ENCODE data around the gene SDCCAG8. TPM values are rescaled to one million over a fixed set of nuclear protein-coding genes. Genes with fewer than 3 reads are reported as not detected.

SDCCAG8 gene
- total and polyA plus RNA-seq, 2 experiments from 2014 or later, result 28.0 to 66.7 TPM

GRCh38 chr1:243487649-243488227, 231.9 kb downstream of the SDCCAG8 start (continued):
- TF ChIP-seq CTCF (conservative IDR thresholded peaks at IDR 0.05; ENCODE audit: low read depth in 2 of 2), result no peak
- TF ChIP-seq EZH2 (IDR thresholded peaks at IDR 0.05; ENCODE audit: low read depth, unreplicated experiment), result no peak

- 0 out of 2 replicates have a peak, but pooled peaks have one; percentile 21 for TF ChIP-seq POLR2AphosphoS5 (IDR thresholded peaks at IDR 0.05; ENCODE audit: low read depth)
- TF ChIP-seq EZH2phosphoT487 (IDR thresholded peaks at IDR 0.05; ENCODE audit: unreplicated experiment), result no peak
- ATAC-seq (no peak), DNase-seq (ENCODE audit: low spot score) (no peak)
- Histone ChIP-seq H4K20me1 (replicated peaks; ENCODE audit: insufficient read depth) (no peaks in the 10 kb centered on the region), H2AFZ (no peak overlapping the region), H3K79me2 (replicated peaks; ENCODE audit: insufficient read depth) (no peaks in the 10 kb centered on the region), H3K4me2 (peak overlapping the region; percentile 48; the same call in 1 of the 2 replicates), H3K4me3 (no peak overlapping the region), H3K4me1 (ENCODE audit: insufficient read depth) (peaks cover 50% of the 10 kb centered on the region), H3K27ac (ENCODE audit: low read depth) (peak overlapping the region; percentile 96), H3K36me3 (ENCODE audit: insufficient read depth) (no peaks in the 10 kb centered on the region), H3K27me3 (ENCODE audit: insufficient read depth) (no peaks in the 10 kb centered on the region), H3K9me2 (ENCODE audit: insufficient read depth) (no peaks in the 10 kb centered on the region; the same call in 1 of the 2 replicates), H3F3A (replicated peaks; ENCODE audit: low read depth) (peaks cover 43% of the 10 kb centered on the region)
- Mint-ChIP-seq H3K36me3 (ENCODE audit: low read depth) (peaks cover 9% of the 10 kb centered on the region; the same call in 2 of the 3 replicates), H3K27ac (peak overlapping the region; percentile 95), H3K4me3 (no peak overlapping the region; the same call in 2 of the 3 replicates), H3K27me3 (ENCODE audit: insufficient read depth, low read depth, poor library complexity) (peaks cover 10% of the 10 kb centered on the region), H3K9me3 (peaks cover 3% of the 10 kb centered on the region), H3K4me1 (peaks cover 53% of the 10 kb centered on the region)
Observed at GRCh38 chr1:243488459-243489157, 232.8 kb downstream of the SDCCAG8 start.

GRCh38 chr1:243489158-243489527, 233.3 kb downstream of the SDCCAG8 start:
- Histone ChIP-seq H3K4me3 (no peak overlapping the region), H3K9me2 (ENCODE audit: insufficient read depth) (no peaks in the 10 kb centered on the region; the same call in 1 of the 2 replicates), H3K4me2 (peak overlapping the region; percentile 22), H3K4me1 (ENCODE audit: insufficient read depth) (peaks cover 52% of the 10 kb centered on the region), H3F3A (replicated peaks; ENCODE audit: low read depth) (peaks cover 43% of the 10 kb centered on the region), H3K27ac (ENCODE audit: low read depth) (peak overlapping the region; percentile 96), H3K36me3 (ENCODE audit: insufficient read depth) (no peaks in the 10 kb centered on the region), H3K27me3 (ENCODE audit: insufficient read depth) (no peaks in the 10 kb centered on the region), H3K79me2 (replicated peaks; ENCODE audit: insufficient read depth) (no peaks in the 10 kb centered on the region), H2AFZ (no peak overlapping the region), H4K20me1 (replicated peaks; ENCODE audit: insufficient read depth) (no peaks in the 10 kb centered on the region)
- Mint-ChIP-seq H3K27me3 (ENCODE audit: insufficient read depth, low read depth, poor library complexity) (peaks cover 6% of the 10 kb centered on the region), H3K27ac (peak overlapping the region; percentile 95), H3K4me3 (peak overlapping the region; percentile 17; the same call in 1 of the 3 replicates), H3K36me3 (ENCODE audit: low read depth) (peaks cover 12% of the 10 kb centered on the region; the same call in 2 of the 3 replicates), H3K4me1 (peaks cover 52% of the 10 kb centered on the region), H3K9me3 (peaks cover 3% of the 10 kb centered on the region; the same call in 2 of the 3 replicates)
- no peak for DNase-seq (ENCODE audit: low spot score)
- no peak for ATAC-seq
- TF ChIP-seq ZNF462 (CRISPR knock-in tag; IDR thresholded peaks at IDR 0.05) (no peak), NANOG (IDR thresholded peaks at IDR 0.05; ENCODE audit: borderline replicate concordance) (no peak), CREB1 (CRISPR knock-in tag; IDR thresholded peaks at IDR 0.05; ENCODE audit: low read depth) (no peak)

All from GM23338 (cell line).